Epithelial cell of proximal tubule (primary cell): Measurements from ENCODE around the gene EFNA4. TPM values are rescaled to one million over a fixed set of nuclear protein-coding genes. Genes with fewer than 3 reads are reported as not detected.

Source experiments
- DNase-seq: peaks from one replicate; pipeline ENCODE4 v3.0.0-alpha.2; 2011; ENCODE audit warnings: low read depth
- H3K4me3 ChIP-seq: 2 replicates; pipeline ENCODE4 v1.5.1; 2011; ENCODE audit warnings: low read depth, mild to moderate bottlenecking, low read length
- total RNA-seq: library from RNA; depleted of rRNA; stranded (reverse); fragments of >200 nt; gene quantifications from 2 replicates; pipeline ENCODE4 v1.2.3, GENCODE V29; 2015
- TF ChIP-seq, protein P1 (sequence below): conservative IDR thresholded peaks from 2 replicates; pipeline ENCODE4 v1.5.1; 2012; ENCODE audit warnings: low read depth, mild to moderate bottlenecking, low read length

Gene EFNA4
- total RNA-seq, 1 donor from 2014 or later = 10.8 TPM

DNA sequence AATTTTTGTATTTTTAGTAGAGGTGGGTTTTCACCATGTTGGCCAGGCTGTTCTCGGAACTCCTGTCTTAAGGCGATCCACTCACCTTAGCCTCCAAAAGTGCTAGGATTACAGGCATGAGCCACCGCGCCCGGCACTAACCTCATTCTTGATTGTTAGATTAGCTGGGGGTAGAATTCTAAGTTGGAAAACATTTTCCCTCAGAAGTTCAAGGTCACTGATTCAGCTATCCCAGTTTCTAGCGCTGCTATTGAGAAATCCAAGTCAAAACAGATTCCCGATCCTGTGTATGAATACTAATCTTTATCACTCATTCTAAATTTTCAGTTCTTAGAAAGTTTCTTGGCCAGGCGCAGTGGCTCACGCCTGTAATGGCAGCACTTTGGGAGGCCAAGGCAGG is 39.8 kb downstream of the EFNA4 start:
- TF ChIP-seq, protein P1, sequence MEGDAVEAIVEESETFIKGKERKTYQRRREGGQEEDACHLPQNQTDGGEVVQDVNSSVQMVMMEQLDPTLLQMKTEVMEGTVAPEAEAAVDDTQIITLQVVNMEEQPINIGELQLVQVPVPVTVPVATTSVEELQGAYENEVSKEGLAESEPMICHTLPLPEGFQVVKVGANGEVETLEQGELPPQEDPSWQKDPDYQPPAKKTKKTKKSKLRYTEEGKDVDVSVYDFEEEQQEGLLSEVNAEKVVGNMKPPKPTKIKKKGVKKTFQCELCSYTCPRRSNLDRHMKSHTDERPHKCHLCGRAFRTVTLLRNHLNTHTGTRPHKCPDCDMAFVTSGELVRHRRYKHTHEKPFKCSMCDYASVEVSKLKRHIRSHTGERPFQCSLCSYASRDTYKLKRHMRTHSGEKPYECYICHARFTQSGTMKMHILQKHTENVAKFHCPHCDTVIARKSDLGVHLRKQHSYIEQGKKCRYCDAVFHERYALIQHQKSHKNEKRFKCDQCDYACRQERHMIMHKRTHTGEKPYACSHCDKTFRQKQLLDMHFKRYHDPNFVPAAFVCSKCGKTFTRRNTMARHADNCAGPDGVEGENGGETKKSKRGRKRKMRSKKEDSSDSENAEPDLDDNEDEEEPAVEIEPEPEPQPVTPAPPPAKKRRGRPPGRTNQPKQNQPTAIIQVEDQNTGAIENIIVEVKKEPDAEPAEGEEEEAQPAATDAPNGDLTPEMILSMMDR = no peak
- no peak for DNase-seq
- no peak overlapping the region for H3K4me3 ChIP-seq

DNA sequence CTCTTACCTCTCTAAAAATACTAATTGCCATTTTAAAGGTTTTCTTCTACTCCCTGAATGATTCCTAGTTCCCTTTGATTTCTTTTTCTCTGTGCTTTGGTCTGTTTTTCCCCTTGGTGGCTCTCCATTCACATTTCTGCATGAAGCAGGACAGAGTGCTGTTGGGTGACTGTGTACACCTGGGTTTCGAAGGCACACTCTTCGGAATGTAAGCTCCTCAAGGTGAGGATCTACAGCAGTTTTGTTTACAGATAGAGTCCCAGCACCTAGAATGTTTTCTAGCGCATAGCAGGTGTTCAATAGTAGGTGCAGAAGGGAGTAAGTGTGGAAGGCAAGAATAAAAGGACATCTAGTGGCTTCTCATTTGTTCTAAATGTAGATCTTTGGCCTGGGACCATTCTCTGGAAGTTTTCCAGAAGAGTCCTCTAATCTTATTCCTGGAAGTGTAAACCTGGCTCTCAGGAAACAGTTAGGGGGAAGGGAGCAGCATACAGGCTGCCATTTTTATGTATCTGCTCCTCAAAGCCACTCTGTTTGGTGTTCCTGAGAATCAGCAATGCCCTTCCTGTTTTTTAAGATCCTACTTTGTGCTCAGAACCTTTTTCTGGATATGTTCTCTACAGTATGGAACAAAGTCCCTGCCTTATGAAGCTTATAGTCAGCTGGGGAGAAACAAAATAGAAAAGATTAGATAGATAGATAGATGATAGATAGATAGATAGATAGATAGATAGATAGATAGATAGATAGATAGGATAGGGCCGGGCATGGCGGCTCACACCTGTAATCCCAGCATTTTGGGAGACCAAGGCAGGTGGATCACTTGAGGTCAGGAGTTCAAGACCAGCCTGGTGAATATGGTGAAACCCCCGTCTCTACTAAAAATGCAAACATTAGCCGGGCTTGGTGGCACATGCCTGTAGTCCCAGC is 41.3 kb downstream of the EFNA4 start:
- H3K4me3 ChIP-seq = no peak overlapping the region
- DNase-seq = no peak

DNA sequence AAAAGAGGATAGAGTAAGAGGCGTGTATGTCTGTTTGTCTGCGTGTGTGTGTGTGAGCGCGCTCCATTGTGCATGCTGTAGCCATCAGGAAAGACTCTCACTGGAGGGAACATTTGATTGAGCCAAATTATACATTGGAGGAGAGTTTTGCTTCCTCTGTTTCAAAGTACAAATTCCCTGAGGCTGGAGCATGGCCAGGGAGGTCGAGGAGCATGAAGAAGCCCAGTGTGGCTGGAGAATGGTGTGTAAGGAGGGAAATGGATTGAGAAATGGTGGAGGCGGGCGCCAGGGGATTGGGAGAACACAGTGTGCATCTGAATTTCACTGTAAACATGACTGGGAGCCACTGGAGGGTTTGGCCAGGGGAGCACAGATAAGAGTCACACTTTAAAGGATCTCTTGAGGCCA is 42.1 kb downstream of the EFNA4 start:
- TF ChIP-seq, protein P1 = no peak
- H3K4me3 ChIP-seq = no peak overlapping the region
- DNase-seq = no peak

More for the DNA sequence above, 41.3 kb downstream of the EFNA4 start:
- TF ChIP-seq, protein P1 = no peak

DNA sequence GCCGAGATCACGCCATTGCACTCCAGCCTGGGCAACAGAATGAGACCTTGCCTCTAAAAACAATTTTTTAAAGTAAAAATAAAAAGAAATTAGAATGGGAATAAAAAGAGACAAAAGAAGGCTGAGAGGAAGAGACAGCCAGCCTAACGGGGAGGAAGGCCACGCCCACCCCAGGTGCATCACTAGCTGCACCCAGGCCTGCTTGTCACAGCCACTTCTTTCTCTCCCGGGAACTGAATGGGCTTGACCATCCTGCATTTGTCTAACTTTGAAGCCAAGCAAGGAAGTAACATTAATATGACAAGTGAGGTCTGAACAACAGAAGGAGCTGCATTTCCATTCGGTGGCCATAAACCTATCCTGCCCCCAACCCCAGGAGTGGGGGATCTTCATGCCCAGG is 43.3 kb downstream of the EFNA4 start:
- no peak overlapping the region for H3K4me3 ChIP-seq
- no peak for DNase-seq
- TF ChIP-seq, protein P1 = no peak

DNA sequence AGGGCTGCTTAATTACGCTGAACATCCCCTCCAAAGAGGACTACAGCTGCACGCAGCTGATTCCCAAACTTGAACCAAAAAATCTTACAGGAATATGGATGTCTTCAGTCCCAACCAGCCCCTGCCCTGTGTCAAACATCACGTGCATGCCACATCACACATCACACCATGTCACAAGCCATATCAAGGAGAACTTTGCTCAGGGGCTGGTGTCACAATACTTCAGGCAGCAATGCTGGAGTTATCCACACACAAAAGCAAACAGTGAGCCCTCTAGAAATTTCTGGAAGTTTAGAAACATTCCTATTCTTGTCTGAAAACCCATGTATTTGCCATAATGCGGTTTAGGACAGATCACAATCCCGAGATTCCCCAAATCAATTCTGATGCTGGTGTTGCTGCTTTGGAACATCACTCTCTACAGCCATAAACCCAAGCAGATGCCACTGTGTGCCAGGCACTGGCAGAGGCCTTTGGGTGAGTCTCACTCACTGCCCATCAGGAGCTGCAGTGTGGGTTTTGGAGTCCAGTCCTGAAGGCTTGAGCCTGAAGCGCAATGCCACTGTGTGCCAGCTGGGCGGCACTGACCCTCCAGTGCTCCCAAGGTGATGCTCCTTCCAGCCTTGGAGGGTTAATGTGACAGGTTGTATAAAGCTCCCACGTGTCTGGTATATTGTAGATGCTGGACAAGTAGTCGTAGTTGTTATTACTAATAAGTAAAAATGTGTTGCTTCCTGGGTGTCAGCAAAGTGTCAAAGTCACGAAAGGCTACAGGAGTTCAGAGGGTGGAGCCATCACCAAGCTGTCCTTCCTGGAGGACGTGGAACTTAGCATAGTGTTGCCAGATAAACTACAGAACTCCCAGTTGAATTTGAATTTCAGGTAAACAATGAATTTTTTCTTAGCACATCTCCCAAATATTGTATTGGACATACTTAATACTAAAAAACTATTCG is 44.0 kb downstream of the EFNA4 start:
- no peak overlapping the region for H3K4me3 ChIP-seq
- TF ChIP-seq, protein P1 = no peak
- no peak for DNase-seq

DNA sequence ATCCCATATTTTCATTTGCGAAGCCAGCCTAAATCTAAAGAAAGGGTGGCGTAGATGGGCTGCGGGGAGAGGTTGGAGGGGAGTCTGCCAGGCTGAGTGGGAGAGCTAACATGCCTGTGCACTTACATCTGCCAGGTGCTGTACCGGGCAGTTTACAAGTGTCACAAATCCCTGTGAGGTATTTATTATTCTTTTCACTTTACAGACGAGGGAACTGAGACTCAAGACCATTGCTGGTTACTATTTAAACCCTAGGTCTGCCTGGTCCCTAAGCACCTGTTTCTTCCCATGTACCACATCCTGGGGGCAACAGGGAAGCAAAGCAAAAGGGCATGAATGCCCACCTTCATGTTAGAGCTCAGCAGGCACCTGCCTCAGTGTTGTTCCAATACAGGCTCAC is 44.8 kb downstream of the EFNA4 start:
- TF ChIP-seq, protein P1 = no peak
- no peak overlapping the region for H3K4me3 ChIP-seq
- no peak for DNase-seq
